Type B pancreatic cell (in vitro differentiated cells): Measurements from ENCODE around the gene SLC29A4. TPM values are rescaled to one million over a fixed set of nuclear protein-coding genes. Genes with fewer than 3 reads are reported as not detected.
"Not testable (repeated sequence)": the region's sequence is repeated elsewhere in the genome, so short reads cannot be mapped to it uniquely, and the experiment has no call there.

ENCODE experiments used
- DNase-seq: peaks from one replicate; pipeline ENCODE4 v3.0.0; 2021; ENCODE audit warnings: mixed read lengths; ENCODE audit not compliant: unreplicated experiment; ENCODE audit errors: extremely low spot score
- H3K27ac Mint-ChIP-seq: 2 replicates; pipeline ENCODE4 v1.8.0; 2021; ENCODE audit warnings: mild to moderate bottlenecking, mixed read lengths
- H3K27me3 Mint-ChIP-seq: 2 replicates; pipeline ENCODE4 v1.8.0; 2021; ENCODE audit warnings: mixed read lengths
- H3K36me3 Mint-ChIP-seq: 2 replicates; pipeline ENCODE4 v1.8.0; 2021; ENCODE audit warnings: mixed read lengths
- H3K4me1 Mint-ChIP-seq: one replicate; pipeline ENCODE4 v1.8.0; 2021; ENCODE audit warnings: mixed read lengths; ENCODE audit not compliant: unreplicated experiment
- H3K4me3 Mint-ChIP-seq: 2 replicates; pipeline ENCODE4 v1.8.0; 2021; ENCODE audit warnings: mild to moderate bottlenecking, mixed read lengths
- H3K9me3 Mint-ChIP-seq: 2 replicates; pipeline ENCODE4 v1.8.0; 2021; ENCODE audit warnings: mixed read lengths
- total RNA-seq: library from RNA; stranded (reverse); gene quantifications from 2 replicates; pipeline ENCODE4 v1.2.1, GENCODE V29; 2021; ENCODE audit warnings: low replicate concordance
- TF ChIP-seq, protein P1 (sequence below): fragments of 200-600 bp; sonication (generic); conservative IDR thresholded peaks from 2 replicates; pipeline ENCODE4 v1.5.0; 2021; ENCODE audit warnings: antibody characterized with exemption, mild to moderate bottlenecking

Gene SLC29A4
- total RNA-seq, 1 donor from 2014 or later = 79.6 TPM

DNA sequence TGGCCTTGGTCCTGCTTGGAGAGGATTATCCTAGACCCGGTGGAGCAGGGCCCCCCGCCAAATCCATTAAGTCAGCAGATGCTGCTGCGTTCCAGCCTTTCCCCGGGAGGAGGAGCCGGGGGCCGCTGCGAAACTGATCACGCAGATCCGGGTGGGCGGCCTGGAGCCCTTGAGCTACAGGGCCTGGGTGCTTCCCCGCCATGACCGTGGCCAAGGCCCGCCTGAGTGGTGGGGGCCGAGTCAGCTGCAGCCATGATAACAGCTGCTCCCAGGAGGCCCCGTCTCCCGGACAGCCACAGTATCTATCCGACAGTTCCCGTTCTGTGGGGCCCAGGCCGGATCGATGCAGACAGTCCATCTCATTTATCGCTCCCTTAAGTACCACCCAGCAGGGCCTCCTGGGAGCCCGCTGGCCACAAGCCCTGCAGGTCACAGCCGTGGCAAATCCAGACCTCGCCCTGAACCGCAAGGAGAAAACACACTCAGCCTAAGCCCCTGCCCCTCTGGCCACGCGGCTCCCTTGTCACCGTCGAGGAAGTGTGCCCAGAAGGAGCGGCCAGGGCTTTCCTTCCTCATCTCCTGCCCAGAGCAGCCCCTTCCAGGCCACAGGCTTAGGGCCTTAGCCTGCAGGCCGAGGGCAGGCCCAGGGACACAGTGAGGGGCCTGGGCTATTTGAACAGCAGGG, 34.4 kb upstream of the SLC29A4 start:
- Mint-ChIP-seq H3K36me3 (no peaks in the 10 kb centered on the region), H3K9me3 (no peaks in the 10 kb centered on the region), H3K27ac (peak overlapping the region; percentile 68)

DNA sequence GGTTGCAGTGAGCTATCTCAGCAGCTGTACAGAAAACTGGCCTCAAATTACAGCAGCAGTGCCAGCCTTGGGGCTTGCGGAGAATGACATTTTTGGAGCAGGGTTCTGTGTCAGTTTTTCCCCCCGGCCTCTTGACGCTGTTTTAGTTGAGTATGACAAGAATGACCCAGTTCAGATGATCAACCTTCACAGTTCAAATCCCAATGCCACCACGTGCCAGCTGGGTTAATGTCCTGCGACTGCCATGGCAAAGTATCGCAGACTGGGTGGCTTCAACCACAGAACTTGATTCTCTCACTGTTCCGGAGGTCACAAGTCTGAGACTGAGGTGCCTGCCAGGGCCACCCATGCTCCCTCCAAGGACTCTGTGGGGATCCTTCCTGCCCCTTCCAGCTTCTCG, 32.0 kb upstream of the SLC29A4 start:
- not testable (repeated sequence) for DNase-seq, H3K36me3 Mint-ChIP-seq, H3K4me3 Mint-ChIP-seq, H3K9me3 Mint-ChIP-seq, H3K27me3 Mint-ChIP-seq, H3K27ac Mint-ChIP-seq, H3K4me1 Mint-ChIP-seq

More for the DNA sequence above, 34.4 kb upstream of the SLC29A4 start:
- TF ChIP-seq, protein P1, sequence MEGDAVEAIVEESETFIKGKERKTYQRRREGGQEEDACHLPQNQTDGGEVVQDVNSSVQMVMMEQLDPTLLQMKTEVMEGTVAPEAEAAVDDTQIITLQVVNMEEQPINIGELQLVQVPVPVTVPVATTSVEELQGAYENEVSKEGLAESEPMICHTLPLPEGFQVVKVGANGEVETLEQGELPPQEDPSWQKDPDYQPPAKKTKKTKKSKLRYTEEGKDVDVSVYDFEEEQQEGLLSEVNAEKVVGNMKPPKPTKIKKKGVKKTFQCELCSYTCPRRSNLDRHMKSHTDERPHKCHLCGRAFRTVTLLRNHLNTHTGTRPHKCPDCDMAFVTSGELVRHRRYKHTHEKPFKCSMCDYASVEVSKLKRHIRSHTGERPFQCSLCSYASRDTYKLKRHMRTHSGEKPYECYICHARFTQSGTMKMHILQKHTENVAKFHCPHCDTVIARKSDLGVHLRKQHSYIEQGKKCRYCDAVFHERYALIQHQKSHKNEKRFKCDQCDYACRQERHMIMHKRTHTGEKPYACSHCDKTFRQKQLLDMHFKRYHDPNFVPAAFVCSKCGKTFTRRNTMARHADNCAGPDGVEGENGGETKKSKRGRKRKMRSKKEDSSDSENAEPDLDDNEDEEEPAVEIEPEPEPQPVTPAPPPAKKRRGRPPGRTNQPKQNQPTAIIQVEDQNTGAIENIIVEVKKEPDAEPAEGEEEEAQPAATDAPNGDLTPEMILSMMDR = no peak
- DNase-seq = no peak
- H3K4me3 Mint-ChIP-seq = no peak overlapping the region
- no peaks in the 10 kb centered on the region for H3K4me1 Mint-ChIP-seq
- no peaks in the 10 kb centered on the region for H3K27me3 Mint-ChIP-seq

DNA sequence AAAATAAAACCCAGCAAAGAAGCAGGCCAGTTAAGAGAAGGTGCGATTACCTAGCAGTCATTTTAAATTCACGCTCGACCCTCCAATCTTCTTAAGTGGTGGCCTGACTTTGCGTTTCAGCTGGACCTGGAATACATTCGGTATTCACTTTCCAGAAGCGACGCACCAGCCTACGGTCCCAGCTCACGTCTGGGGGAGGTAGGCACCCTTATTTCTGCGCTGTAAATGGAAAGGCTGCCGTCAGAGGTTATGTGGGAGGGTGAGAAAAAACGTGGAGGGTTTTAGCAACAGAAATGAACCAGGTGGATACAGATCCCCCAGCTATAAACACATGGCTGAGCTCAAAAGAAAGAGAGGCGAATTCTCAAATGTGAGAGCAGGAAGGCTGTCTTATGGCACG, 29.2 kb upstream of the SLC29A4 start:
- H3K9me3 Mint-ChIP-seq, H3K36me3 Mint-ChIP-seq, H3K27ac Mint-ChIP-seq, H3K4me3 Mint-ChIP-seq, H3K4me1 Mint-ChIP-seq, DNase-seq, H3K27me3 Mint-ChIP-seq: not testable (repeated sequence)

DNA sequence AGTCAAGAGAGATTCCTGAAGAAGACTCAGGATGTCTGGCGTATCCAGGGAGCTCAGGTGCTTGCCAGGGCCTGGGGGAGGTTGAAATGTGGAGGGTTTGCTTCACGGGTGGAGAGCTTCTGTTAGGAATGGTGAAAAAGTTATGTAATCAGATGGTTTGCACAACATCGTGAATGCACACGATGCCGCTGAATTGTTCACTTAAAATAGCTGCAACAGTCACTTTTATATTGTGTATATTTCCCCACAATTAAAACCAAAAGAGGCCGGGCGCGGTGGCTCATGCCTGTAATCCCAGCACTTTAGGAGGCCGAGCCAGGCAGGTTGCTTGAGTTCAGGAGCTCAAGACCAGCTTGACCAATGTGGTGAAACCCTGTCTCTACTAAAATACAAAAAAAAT, 28.4 kb upstream of the SLC29A4 start:
- H3K36me3 Mint-ChIP-seq, H3K9me3 Mint-ChIP-seq, DNase-seq, H3K4me3 Mint-ChIP-seq, H3K27ac Mint-ChIP-seq, H3K27me3 Mint-ChIP-seq, H3K4me1 Mint-ChIP-seq: not testable (repeated sequence)

DNA sequence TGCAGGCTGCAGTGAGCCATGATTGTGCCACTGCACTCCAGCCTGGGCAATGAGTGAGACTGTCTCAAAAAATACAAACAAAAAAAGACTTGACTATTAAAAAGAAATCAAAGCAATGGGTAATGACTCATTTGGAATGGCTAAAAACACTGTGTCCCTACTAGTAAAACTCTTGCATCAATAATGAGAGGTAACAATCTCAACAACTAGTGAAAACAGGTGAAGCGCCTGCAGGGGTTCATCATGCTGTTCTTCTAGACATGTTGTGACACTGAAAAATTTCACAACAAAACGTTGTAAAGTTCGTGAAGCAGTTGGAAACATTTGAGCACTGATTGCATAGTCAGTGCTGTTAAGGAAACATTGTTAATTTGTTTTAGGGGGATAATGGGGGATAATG, 26.9 kb upstream of the SLC29A4 start:
- no peak overlapping the region for H3K27ac Mint-ChIP-seq
- TF ChIP-seq, protein P1 = no peak
- no peaks in the 10 kb centered on the region for H3K36me3 Mint-ChIP-seq
- peaks cover 4% of the 10 kb centered on the region for H3K9me3 Mint-ChIP-seq
- no peak for DNase-seq
- peaks cover 3% of the 10 kb centered on the region for H3K27me3 Mint-ChIP-seq
- H3K4me3 Mint-ChIP-seq = no peak overlapping the region
- H3K4me1 Mint-ChIP-seq = no peaks in the 10 kb centered on the region

DNA sequence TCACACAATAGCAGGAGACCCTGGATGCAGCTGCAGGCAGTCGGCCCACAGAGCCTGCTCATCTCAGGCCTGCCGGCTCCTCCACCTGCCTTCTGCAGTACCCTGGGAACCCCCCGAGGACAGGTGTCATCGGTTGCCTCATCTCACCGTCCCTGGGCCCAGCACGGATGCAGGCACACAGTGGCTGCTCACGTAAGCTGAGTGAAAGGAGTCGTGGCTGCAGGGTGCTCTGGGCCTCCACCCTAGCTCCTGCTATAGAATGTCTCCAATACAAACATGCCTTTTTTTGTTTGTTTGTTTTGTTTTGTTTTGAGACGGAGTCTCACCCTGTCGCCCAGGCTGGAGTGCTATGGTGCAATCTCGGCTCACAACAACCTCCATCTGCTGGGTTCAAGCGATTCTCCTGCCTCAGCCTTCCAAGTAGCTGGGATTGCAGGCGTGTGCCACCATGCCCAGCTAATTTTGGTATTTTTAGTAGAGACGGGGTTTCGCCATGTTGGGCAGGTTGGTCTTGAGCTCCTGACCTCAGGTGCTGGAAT, 22.1 kb upstream of the SLC29A4 start:
- not testable (repeated sequence) for H3K27me3 Mint-ChIP-seq, H3K4me3 Mint-ChIP-seq, H3K4me1 Mint-ChIP-seq, H3K36me3 Mint-ChIP-seq, DNase-seq, H3K27ac Mint-ChIP-seq, H3K9me3 Mint-ChIP-seq

DNA sequence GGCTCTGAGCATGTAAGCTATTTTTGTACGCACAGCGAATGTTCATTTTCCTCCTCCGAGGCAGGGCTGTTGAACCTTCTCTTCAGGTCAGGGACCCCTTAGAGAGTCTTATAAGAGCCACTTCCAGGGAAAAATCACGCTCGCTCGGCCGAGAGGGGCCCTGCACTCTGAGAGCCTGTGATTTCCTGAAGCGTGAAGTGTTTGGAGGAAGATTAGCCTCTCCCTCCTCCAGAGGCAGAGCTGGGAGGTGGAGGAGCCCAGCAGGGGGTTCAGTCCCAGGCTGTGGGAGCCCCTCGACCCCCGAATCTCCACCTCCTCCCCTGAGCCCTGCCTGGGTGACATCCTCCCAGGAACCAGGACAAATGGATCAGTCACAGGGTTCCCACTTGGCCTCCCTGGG, 19.7 kb upstream of the SLC29A4 start:
- H3K9me3 Mint-ChIP-seq, DNase-seq, H3K36me3 Mint-ChIP-seq, H3K27ac Mint-ChIP-seq, H3K4me3 Mint-ChIP-seq, H3K27me3 Mint-ChIP-seq: not testable (repeated sequence)
- peaks cover 12% of the 10 kb centered on the region for H3K4me1 Mint-ChIP-seq

DNA sequence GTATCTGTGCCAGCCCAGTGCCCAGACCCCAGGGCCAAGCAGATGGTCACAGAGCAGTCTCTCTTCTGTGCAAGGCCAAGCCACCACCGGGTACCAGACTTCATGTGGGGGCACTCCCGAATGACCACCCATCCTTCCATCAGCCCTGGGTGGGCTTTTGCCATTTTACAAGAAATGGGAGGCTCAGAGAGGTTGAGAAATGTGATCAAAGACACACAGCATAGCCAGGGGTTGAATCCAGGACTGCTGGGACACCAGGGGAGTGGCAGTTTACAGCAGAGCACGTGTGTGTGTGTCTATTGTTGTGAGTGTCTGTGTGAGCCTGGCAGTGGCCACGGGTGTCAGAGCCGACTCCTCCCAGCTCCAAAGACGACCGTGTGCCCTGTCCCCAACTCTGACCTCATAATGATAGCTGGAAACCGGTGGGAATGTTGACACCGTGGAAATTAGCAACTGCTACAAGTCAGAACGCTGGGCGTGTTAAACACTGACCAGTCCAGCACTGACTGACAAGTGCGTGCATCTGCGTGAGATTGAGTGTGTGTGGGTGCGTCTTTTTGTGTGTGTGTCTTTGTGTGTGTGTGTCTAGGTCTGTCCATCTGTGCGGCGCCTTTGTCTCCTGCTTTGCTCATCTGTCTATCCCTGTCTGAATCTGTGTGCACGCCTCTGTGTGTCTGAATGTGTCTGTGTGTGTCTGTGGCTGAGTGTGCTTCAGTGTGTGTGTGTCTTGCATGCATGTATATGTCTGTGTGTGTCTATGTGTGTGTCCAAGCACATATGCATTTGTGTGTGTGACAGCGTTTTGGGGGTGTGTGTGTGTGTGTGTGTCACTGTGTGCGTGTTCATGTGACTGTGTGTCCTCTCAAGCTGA, 17.2 kb upstream of the SLC29A4 start:
- Mint-ChIP-seq H3K4me1 (peaks cover 12% of the 10 kb centered on the region), H3K9me3 (no peaks in the 10 kb centered on the region), H3K27ac (no peak overlapping the region), H3K36me3 (no peaks in the 10 kb centered on the region), H3K27me3 (no peaks in the 10 kb centered on the region), H3K4me3 (no peak overlapping the region)
- TF ChIP-seq, protein P1 = no peak
- no peak for DNase-seq
